ENCODE measurements around the gene FAM163B. TPM values are rescaled to one million over a fixed set of nuclear protein-coding genes. Genes with fewer than 3 reads are reported as not detected.

FAM163B gene
- total RNA-seq, 4 donors from 2014 or later, result 0.64 TPM; not detected in 3

DNA sequence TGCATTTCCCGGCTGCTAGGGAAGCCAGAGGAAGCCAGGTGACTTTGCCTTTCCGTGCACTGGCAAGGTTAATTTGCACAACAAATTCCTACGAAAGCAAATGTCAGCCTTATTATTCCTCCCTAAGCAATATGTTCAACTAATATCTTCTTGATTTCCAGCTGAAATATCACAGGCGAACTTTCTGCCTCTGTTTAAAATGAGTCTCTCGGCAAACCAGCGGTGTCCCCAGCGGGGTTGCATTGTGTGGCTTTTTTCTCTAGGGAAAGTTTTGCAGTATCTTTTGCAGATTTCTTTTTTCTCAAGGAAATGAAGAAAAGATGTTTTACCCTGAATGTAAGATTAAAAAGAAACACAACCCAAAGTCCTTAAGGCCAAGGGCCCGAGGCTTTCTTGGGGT lies 28.9 kb upstream of the FAM163B start:
- intact Hi-C loops (cut with DNase I; ENCODE audit: low total_unique reads), result no loop called here

DNA sequence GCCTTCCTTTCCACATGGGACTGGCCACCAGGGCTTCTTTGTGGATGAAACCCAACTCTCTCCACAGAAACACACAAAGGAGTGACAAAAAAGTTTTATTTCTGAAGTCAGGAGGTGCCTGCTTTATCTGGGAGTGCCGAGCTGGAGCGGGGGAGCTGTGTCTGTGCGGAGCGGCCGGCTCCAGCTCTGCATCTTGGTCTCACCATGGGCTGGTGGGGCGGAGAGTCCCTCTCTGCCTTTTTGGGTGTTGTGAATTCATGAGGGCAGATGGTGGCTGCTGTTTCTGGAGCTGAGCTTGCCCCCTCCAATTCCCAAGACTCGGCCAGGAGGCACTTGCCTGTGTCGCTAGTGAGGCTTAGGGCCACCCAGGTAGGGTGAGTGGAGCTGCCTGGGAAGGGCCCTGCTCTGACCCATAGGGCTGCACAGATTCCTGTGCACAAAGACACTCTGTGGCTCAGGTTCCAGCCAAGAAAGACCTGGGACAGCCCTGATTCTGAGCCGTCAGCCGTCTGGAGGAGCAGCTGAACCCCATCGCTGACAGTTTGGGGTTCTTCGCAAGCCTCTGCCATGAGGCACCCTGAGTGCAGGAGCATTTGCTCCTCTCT lies 28.4 kb upstream of the FAM163B start:
- no peaks in the 10 kb centered on the region for H3K9me3 ChIP-seq
- H3K27me3 ChIP-seq, result peaks cover 15% of the 10 kb centered on the region
- in situ Hi-C loops (cut with MboI; ENCODE audit: low pct_ligation_motif_present in 1 of 4, low pct_unique_long_range_greater_than_20kb in 1 of 4, low sequenced_read_pairs in 3 of 4), result no loop called here
- H3K4me1 ChIP-seq, result no peaks in the 10 kb centered on the region
- intact Hi-C loops (cut with DNase I; ENCODE audit: low total_unique reads), result no loop called here
- no peaks in the 10 kb centered on the region for H3K36me3 ChIP-seq
- 88% methylated on average over 10 of the region's 12 CpGs; no CpG with 5 or more reads in 1 of the 2 donors for WGBS, 2 donors (ENCODE audit: low coverage in 1 of 2)
- H3K4me3 ChIP-seq, result no peak overlapping the region
- TF ChIP-seq, protein P1, sequence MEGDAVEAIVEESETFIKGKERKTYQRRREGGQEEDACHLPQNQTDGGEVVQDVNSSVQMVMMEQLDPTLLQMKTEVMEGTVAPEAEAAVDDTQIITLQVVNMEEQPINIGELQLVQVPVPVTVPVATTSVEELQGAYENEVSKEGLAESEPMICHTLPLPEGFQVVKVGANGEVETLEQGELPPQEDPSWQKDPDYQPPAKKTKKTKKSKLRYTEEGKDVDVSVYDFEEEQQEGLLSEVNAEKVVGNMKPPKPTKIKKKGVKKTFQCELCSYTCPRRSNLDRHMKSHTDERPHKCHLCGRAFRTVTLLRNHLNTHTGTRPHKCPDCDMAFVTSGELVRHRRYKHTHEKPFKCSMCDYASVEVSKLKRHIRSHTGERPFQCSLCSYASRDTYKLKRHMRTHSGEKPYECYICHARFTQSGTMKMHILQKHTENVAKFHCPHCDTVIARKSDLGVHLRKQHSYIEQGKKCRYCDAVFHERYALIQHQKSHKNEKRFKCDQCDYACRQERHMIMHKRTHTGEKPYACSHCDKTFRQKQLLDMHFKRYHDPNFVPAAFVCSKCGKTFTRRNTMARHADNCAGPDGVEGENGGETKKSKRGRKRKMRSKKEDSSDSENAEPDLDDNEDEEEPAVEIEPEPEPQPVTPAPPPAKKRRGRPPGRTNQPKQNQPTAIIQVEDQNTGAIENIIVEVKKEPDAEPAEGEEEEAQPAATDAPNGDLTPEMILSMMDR (IDR thresholded peaks at IDR 0.05), result no peak
- TF ChIP-seq POLR2AphosphoS5 (IDR thresholded peaks at IDR 0.05) (no peak), EP300 (IDR thresholded peaks at IDR 0.05; ENCODE audit: low read depth) (no peak), POLR2A (IDR thresholded peaks at IDR 0.05) (no peak)
- no peak for DNase-seq
- no peak overlapping the region for H3K27ac ChIP-seq

More for the DNA sequence above, 28.9 kb upstream of the FAM163B start:
- in situ Hi-C loops (cut with MboI; ENCODE audit: low pct_ligation_motif_present in 1 of 4, low pct_unique_long_range_greater_than_20kb in 1 of 4, low sequenced_read_pairs in 3 of 4), result no loop called here
- Histone ChIP-seq H3K4me1 (no peaks in the 10 kb centered on the region), H3K9me3 (no peaks in the 10 kb centered on the region), H3K36me3 (no peaks in the 10 kb centered on the region), H3K27ac (no peak overlapping the region), H3K4me3 (no peak overlapping the region), H3K27me3 (peaks cover 13% of the 10 kb centered on the region)
- DNase-seq, result no peak
- no peak for TF ChIP-seq POLR2A (IDR thresholded peaks at IDR 0.05)
- TF ChIP-seq EP300 (IDR thresholded peaks at IDR 0.05; ENCODE audit: low read depth), result no peak
- TF ChIP-seq POLR2AphosphoS5 (IDR thresholded peaks at IDR 0.05), result no peak
- TF ChIP-seq, protein P1 (IDR thresholded peaks at IDR 0.05), result no peak
- 75% methylated on average over 8 of the region's 8 CpGs; no CpG with 5 or more reads in 1 of the 2 donors for whole genome bisulfite sequencing, 2 donors (ENCODE audit: low coverage in 1 of 2)

DNA sequence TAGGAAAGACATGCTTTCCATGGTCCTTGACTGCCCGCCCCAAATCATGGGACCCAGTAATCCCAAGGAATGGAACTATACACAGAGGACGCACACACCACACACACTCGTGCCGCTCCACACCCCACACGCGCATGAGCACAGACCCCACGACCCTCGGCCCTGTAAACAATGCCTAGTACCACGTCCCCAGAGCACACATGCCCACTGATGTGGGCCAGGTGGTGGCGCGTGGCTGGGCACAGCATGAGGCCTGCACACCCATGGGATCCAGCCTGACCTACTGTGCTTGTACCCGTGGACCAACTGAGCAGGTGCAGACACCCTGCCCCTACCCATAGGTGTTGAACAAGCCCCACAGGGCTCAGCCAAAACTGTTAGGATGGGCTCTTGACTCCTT lies 27.7 kb upstream of the FAM163B start:
- 86% methylated on average over 11 of the region's 12 CpGs; no CpG with 5 or more reads in 1 of the 2 donors for WGBS, 2 donors (ENCODE audit: low coverage in 1 of 2)
- no peak overlapping the region for H3K27ac ChIP-seq
- DNase-seq, result no peak
- H3K36me3 ChIP-seq, result no peaks in the 10 kb centered on the region
- in situ Hi-C loops (cut with MboI; ENCODE audit: low pct_ligation_motif_present in 1 of 4, low pct_unique_long_range_greater_than_20kb in 1 of 4, low sequenced_read_pairs in 3 of 4), result no loop called here
- TF ChIP-seq EP300 (IDR thresholded peaks at IDR 0.05; ENCODE audit: low read depth) (no peak), POLR2A (IDR thresholded peaks at IDR 0.05) (no peak), POLR2AphosphoS5 (IDR thresholded peaks at IDR 0.05) (no peak)
- TF ChIP-seq, protein P1 (IDR thresholded peaks at IDR 0.05), result no peak
- H3K27me3 ChIP-seq, result peaks cover 15% of the 10 kb centered on the region
- no peaks in the 10 kb centered on the region for H3K4me1 ChIP-seq
- intact Hi-C loops (cut with DNase I; ENCODE audit: low total_unique reads), result no loop called here
- no peaks in the 10 kb centered on the region for H3K9me3 ChIP-seq
- H3K4me3 ChIP-seq, result no peak overlapping the region

DNA sequence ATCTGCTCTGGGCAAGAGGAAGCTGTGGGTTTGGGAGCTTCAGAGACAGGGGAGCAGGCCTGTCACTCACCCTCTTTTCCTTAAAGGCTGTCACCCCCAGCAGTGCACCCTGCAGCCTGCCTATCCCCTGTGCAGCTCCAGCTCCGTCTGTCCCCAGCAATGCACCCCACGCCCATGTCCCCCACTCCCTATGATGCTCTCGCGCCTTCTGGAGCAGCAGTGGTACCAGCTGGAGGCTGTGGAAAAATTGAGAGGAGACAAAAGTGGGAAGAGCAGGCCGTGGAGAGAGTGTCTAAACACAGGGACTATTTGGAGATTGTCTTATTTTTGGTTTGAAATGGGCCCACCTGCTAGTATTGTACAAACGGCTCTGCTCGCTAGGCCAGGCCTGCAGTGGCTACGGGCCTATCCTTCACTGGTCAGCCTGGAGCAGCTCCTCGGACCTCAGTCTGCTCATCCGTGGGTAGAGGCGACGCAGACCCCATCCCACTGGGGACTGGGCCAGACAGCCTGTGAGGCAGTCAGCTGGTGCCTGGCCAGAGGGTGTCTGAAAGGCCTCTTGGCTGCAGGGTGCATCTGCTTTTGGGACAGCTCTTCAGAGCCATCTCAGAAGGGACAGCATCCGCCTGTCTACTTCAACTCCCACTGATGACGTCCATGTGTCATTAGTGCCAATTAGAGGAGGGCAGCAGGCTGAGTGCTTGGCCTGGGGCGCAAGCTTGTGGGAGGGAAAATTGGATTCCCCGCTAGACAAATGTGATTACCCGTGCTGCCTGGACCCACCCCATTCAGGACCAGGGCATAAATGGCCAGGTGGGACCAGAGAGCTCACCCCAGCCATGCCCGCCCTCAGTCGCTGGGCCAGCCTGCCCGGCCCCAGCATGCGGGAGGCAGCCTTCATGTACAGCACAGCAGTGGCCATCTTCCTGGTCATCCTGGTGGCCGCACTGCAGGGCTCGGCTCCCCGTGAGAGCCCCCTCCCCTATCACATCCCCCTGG lies 26.6 kb upstream of the FAM163B start, which contains the start of gene DBH:
TSS of gene DBH (plus strand) at position 831 of the 999 bp plus-strand sequence. CDS start at position 840, 9 bp downstream.
- TF ChIP-seq, protein P1 (IDR thresholded peaks at IDR 0.05), result no peak
- TF ChIP-seq EP300 (IDR thresholded peaks at IDR 0.05; ENCODE audit: low read depth), result no peak
- no peak within 1 kb of the TSS for H3K27ac ChIP-seq
- intact Hi-C loops (cut with DNase I; ENCODE audit: low total_unique reads) (no loop called here), in situ Hi-C loops (cut with MboI; ENCODE audit: low pct_ligation_motif_present in 1 of 4, low pct_unique_long_range_greater_than_20kb in 1 of 4, low sequenced_read_pairs in 3 of 4) (no loop called here)
- no peaks in the 10 kb centered on the region for H3K36me3 ChIP-seq
- no peak for DNase-seq
- H3K9me3 ChIP-seq, result no peaks in the 10 kb centered on the region
- H3K4me1 ChIP-seq, result no peaks in the 10 kb centered on the region
- 30 to 74% methylated on average over 2 to 24 of the region's 24 CpGs for WGBS, 2 donors (ENCODE audit: low coverage in 1 of 2)
- peaks cover 15% of the 10 kb centered on the region for H3K27me3 ChIP-seq
- H3K4me3 ChIP-seq, result no peak within 1 kb of the TSS

Measured in transverse colon (tissue), 4 donors.